ENCODE data around the gene SOS1. TPM values are rescaled to one million over a fixed set of nuclear protein-coding genes. Genes with fewer than 3 reads are reported as not detected.
A peak's percentile ranks its signal among the peaks of the same experiment; 100 is the strongest.

Gene SOS1
- total RNA-seq, 2 donors from 2014 or later = 20.8 to 26.9 TPM

DNA sequence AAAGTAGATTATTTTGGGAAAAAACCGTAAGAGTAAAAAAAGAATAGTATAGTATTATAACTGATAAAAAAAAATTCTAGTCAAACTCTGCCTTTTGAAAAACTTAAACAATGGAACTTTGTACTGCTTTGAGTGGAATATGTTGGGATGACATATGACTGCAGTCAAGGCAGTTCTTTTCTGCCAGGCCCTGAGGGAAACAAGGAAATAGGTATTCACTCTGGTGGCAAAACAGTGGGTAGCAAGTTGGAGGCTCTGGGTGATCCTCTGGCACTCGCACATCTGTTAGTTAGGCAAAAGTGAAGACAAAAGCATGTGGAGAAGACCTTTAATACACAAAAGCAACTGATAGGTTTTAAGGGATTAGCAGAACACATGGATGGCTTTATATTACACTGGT is 129.0 kb downstream of the SOS1 start:
- intact Hi-C loops (cut with DNase I) = no loop called here
- ATAC-seq (no peak), DNase-seq (no peak)

DNA sequence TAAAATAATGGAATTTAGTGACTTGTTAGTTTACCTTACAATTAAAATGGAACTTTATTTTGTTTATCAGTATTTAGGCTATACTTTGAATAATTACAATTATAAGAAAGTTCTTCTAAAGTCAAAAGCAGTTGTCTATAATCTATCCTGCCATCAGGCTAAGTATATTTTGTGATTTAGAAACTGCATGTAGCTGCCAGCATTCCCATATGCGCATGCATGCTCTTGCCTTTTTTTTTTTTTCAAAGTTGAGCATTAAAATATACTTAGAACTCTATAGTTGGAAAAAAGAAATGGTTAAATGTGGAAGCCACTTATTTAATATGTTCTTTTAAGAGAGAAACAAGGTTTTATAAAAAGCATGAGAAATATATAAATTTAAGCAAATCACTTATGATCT is 132.1 kb downstream of the SOS1 start:
- ATAC-seq (no peak), DNase-seq (no peak)
- intact Hi-C loops (cut with DNase I) = no loop called here

DNA sequence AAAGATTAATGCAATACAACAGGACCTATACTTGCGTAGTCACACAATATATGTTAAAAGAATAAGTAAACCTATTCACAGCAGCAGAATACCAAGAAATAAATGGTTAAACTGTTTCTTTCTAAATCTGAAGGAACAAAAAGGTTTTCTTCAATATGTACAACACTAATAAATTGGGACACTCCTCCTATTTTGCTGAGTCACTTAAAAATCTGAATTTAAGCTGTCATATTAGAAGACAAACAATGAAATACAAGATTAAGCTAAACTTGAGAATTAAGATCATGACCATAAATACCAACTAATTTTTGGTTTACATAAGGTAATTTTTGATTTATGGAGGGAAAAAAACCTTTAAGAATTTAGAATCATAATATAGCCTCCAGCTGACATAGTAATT is 138.4 kb downstream of the SOS1 start:
- DNase-seq (no peak), ATAC-seq (no peak)
- intact Hi-C loops (cut with DNase I) = no loop called here

DNA sequence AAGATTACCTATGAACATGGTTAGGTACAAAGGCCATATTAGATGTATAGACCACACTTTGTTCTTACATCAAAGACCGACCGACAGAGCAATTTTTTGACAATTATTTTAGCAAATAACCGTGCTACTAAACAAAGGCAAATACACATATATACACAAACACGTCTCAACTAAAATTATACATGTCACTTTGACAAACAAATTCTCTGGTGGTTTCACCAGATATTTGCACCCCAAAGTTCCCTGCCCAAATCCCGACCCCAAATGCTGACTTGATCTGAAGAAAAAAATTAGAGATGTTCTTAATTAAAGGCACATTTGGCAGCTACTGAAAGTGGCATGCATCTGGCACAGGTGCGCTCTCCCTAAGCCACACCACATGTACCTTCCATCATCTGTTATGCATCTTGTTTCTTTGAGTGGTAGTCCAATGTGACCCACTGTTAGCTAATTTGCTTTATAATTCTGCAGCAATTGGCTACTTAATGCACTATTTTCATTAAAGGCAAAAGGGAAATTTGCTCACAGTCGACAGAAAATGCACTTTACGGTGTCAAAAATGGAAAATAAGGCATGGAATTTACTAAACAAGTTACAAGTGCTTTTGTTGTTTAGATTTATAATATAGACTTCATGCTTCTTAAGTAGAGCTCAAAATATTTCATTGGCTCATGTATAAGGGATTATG is 139.0 kb downstream of the SOS1 start:
- no peak for ATAC-seq
- intact Hi-C loops (cut with DNase I) = no loop called here
- no peak for DNase-seq

DNA sequence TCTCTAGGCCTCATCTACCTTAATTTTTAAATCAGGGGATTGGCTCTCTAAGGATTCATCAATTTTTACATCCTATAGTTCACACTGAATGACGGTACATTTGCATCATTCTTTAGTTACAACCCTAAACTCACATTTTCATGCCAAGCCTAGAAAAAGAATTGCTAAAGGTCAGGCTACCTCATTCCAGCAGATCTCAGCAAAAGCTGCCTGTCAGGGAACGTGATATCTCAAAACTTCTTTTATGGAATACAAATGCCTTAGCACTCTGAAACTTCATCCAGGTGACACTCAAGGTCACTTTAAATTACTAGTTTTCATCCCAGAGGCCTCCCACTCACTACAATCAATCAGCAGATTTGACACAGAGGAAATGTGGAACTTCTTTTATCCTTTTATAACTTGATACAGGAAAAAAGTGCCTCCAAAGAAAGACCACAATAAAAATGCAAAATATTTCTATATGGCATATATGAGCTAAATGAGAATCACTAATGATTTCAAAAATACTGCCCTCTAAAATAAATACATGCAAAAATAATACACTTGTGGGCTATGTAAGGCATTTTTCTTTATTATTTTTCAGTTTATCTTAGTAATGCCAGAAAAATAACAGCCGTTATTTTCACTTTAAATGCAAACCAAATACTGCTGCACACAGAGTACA is 139.7 kb downstream of the SOS1 start:
- DNase-seq = no peak
- no peak for ATAC-seq
- intact Hi-C loops (cut with DNase I) = no loop called here

DNA sequence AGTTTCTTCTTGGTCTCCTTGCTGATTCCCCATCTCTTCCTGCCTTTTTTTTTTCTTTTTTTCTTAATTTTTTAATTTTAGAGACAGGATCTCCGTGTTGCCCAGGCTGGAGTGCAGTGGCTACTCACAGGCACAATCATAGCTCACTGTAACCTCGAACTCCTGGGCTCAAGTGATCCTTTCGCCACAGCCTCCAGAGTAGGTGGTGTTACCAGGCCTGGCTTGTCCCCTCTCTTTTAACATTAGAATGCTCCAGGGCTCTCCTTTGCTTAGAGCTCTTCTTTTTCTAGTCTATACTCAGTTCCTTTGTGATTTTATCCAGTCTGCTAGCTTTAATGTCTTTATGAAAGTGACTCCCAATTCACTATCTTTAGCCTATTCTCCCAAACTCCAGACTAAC is 141.9 kb downstream of the SOS1 start:
- intact Hi-C loops (cut with DNase I) = no loop called here
- no peak for ATAC-seq
- DNase-seq = no peak

DNA sequence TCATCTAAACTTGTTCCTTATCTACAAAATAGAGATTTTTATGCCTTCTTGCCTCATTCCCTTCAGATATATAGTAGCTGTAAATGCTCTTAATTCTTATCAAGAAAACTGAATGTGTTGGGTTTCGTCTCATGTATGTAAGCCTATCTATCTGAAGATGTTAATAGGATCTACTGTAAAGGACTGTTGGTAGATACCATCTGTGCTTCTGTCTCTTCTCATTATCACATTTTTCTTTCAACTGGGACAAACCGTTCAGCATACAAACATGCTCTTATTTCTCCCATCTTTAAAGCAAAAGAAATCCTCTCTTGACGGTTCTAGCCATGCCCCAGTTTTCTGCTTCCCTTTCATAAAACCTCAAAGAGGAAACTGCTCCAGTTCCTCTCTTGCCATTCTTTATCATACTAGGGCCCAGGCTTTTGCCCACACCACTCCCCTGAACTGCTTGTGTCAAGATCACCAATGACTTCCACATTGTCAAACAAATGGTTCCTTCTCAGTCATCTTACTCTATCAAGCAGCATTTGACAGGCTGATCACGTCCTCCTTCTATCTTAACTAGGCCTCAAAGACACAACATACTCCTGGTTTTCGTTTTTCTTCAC is 142.5 kb downstream of the SOS1 start:
- ATAC-seq (no peak), DNase-seq (no peak)
- intact Hi-C loops (cut with DNase I) = no loop called here

DNA sequence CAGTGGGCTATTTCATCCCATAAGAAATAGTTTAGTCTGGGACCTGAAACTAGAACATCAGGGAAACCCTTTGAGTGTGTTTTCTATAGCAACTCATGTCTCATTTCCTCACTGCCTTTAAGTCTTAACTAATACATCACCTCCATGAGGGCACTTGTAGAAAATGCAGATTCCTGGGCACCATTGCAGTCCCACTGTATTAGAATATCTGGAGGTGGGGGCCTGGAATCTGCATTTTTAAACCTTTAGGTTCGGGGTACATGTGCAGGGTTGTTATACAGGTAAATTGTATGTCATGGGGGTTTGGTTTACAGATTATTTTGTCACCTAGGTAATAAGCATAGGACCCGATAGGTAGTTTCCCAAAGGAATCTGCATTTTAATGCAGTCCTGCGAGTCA is 143.8 kb downstream of the SOS1 start:
- DNase-seq = no peak
- intact Hi-C loops (cut with DNase I) = no loop called here
- ATAC-seq = no peak

DNA sequence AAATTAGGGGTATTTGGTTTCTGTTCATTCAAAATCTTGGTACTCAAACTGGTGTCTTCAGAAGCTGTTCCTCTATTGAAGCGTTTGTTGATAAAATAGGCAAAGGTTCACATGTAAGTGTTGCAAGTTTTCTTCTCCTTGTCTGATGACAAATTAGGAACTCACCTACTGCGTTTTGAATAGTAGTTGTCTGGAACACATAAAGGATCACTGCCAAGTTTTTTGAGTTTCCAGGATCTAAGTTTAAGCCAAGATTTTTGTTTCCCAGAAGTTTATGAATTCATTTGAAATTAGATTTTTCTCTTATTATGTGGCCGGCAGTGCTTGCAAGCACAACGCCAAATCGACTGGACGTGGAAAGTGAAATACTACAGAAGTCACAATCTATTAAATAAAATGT is 145.8 kb downstream of the SOS1 start:
- ATAC-seq = no peak
- intact Hi-C loops (cut with DNase I) = no loop called here
- no peak for DNase-seq

DNA sequence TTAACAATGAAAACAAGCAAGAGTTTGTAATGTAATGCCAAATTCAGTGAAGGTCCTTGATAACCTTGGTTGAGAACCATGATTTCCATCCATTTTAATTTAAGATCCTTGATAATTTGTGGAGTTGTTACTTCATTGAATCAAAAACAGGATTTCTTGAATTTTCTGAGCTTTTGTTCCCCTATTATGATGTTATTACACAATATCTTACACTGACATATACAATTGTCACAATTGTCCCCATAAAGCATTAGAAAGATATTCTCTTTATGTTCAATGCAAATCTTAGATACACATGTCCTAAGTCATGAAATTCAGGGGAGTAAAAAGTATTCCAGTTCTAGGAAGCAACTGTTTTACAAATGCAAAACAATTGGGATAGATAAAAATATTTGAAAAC is 147.6 kb downstream of the SOS1 start:
- no peak for ATAC-seq

DNA sequence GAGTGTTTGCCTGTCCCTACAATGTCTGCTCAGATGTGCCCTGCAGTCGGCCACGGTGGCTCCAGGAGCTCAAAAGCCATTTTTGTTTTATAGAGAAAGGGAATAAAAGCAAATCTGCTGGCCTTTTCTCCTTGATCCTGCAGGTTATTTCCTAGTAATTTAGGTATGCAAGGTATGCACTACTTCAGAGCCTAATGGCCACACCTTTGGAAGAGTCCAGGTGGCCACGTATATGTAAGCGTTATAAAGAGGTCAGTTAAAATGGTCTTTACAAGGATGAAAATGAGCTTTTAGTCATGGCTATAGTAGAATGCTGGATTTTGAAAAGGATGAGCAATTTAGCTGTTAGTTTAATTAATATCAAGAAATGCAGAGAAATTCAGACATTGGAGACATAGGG is 149.5 kb downstream of the SOS1 start:
- intact Hi-C loops (cut with DNase I) = no loop called here
- DNase-seq = no peak
- ATAC-seq = no peak

More for the DNA sequence above, 147.6 kb downstream of the SOS1 start:
- intact Hi-C loops (cut with DNase I) = no loop called here
- DNase-seq = no peak

DNA sequence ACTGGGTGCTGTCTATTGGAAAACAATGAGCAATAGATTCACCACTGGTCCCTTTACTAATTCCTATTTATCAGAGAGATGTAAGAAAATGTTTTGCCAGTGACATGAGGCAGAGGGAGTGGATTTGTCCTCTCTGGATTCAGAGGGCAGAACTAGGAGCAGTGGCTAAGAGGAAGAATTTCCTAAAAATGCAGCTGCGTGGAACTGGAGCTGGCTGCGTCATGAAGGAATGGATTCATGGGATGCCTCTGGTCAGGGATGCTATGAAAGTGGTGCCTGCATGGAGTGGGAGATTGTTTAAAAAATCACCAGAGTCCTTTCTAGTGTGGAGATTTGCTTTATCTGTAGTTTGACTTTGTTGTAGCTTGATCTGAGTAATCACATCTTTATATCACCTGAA is 152.8 kb downstream of the SOS1 start:
- DNase-seq = no peak
- intact Hi-C loops (cut with DNase I) = no loop called here
- no peak for ATAC-seq

DNA sequence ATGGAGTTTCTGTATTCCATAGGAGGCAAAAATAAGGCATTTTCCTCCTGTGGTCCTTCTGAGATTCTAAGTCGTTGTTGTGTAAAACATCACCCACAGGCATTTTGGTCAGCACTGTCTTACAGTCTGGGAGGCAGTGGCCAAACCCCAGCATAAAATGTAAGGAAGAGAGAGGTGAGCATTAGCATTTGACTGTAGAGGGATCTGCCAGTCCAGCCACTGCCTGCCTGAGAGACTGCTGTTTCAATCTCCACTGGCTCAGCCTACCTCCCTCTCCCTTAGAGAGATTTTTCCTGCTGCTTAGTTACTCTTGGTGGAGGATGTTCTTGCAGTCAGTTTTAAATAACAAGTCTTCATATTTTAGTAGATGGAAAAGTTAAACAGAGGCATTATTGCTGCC is 154.2 kb downstream of the SOS1 start:
- ATAC-seq = no peak

DNA sequence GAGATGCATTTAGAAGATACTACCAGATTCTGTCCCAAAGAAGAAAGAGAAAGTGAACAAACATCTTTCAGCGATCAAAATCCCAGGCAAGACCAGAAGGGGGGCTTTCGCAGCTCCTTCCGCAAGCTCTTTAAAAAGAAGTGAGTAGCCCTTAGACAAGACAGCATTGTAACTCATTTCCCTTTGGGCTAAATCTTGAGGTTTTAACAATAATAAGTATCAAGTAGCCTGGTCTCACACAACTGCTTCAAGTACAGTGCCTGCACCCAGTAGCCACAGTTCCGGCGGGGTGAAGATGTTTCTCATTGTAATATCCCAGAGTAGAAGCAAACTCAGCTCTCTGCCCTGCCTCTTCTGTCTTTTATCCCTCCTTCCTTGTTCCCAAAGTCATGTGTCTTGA is 154.8 kb downstream of the SOS1 start:
- ATAC-seq (no peak), DNase-seq (no peak)
- intact Hi-C loops (cut with DNase I) = no loop called here

More for the DNA sequence above, 154.2 kb downstream of the SOS1 start:
- no peak for DNase-seq
- intact Hi-C loops (cut with DNase I) = no loop called here

DNA sequence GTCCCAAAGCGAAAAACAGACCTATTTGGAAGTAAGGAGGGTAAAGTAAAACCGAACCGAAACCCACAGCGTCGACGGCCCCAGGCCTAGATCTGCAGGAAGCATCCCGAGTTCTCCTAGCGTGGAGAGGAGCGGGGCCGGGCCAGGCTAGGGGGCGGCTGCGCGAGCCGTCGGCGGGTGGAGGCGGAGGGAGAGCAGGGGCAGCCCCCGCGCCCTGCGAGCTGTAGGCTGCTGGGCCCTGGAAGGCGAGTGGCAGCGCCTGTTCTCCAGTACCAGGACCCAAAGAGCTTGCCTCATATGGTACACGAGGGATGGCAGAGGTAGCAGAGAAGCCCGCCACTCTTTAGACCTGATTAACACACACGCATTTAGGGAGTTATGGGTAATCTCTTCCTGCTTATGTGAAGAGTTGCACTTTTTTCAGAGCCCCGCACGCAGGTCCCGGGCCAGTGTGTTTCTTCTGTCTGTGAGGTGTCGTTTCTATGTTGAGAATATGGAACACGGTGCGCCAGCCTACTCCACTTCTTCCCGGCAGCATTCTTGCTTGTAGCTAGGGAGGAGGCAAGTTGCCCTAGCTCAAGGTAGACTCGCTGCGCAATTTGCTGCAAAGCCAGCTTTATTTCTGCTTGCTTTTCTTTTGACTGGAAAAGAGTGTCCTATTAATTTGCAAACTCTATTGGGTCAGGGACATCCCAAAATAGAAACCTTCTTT is 160.1 kb downstream of the SOS1 start:
- intact Hi-C loops (cut with DNase I) = no loop called here
- ATAC-seq = peak; percentile 13 to 17
- DNase-seq = no peak

DNA sequence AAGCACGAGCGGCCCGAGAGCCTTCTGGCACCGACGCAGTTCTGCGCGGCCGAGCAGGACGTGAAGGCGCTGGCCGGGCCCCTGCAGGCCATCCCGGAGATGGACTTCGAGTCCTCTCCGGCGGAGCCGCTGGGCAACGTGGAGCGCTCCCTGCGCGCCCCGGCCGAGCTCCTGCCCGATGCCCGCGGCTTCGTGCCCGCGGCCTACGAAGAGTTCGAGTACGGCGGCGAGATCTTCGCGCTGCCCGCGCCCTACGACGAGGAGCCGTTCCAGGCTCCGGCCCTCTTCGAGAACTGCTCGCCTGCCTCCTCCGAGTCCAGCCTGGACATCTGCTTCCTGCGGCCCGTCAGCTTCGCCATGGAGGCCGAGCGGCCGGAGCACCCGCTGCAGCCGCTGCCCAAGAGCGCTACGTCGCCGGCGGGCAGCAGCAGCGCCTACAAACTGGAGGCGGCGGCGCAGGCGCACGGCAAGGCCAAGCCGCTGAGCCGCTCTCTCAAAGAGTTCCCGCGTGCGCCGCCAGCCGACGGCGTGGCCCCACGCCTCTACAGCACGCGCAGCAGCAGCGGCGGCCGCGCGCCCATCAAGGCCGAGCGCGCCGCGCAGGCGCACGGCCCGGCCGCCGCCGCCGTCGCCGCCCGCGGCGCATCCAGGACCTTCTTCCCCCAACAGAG is 160.8 kb downstream of the SOS1 start:
- ATAC-seq (peak; percentile 97 to 98), DNase-seq (peak; percentile 85)
- intact Hi-C loops (cut with DNase I) = no loop called here

DNA sequence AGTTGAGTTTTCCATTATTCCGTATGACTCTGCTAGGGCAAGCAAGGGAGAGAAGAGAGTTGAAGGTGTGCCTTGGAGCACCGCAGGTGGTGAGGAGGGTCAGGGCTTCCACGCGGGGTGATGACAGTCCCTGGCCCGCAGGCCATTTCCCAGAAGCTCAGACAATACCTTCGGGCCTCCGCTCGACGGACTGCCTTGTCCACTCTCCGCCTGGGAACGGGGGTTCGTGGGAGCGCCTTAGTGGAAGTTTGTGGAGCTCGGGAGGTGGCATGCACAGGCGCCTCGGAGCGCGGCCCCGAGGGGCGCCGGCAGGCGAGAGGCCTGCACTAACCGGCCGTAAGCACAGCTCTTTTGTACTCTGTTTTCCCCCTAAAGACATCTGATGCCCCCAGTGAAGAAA is 161.4 kb downstream of the SOS1 start:
- no peak for ATAC-seq
- intact Hi-C loops (cut with DNase I) = no loop called here
- DNase-seq = no peak

DNA sequence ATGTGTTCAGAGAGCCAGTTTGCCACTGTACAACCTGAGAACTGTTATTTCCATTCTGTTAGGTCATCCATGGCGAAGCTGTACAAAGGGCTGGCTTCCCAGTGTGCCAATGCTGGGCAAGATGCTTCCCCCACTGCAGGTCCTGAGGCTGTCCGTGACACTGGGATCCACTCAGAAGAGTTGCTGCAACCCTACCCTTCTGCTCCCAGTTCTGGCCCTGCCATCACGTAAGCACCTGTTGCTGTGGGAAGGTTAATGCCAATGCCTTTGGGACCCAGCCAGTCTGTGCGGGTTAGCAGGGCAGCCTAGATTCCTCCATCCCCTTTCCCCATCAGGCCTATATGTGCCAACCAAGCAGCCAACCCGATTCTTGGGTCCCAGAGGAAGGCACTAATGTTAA is 162.9 kb downstream of the SOS1 start:
- ATAC-seq (no peak), DNase-seq (no peak)
- intact Hi-C loops (cut with DNase I) = no loop called here

DNA sequence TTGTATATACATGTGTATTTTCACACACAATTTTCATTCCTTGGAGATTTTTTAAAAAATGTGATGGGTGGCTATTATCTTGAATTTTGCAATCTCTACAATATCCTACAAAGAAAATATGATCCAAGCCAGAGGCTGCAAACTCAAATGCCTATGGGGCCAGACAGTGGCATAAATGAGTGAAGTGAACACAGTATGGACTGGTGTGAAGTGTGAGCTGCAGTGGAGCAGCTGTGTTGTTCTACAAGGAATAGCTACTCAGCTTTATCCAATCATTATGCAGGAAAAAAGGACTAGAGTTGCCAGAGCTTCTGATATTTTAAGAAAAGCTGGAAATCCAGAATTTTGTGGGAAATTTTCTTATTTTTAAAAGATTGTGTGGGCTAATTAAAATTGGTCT is 169.1 kb downstream of the SOS1 start:
- no peak for DNase-seq
- ATAC-seq = no peak
- intact Hi-C loops (cut with DNase I) = no loop called here

DNA sequence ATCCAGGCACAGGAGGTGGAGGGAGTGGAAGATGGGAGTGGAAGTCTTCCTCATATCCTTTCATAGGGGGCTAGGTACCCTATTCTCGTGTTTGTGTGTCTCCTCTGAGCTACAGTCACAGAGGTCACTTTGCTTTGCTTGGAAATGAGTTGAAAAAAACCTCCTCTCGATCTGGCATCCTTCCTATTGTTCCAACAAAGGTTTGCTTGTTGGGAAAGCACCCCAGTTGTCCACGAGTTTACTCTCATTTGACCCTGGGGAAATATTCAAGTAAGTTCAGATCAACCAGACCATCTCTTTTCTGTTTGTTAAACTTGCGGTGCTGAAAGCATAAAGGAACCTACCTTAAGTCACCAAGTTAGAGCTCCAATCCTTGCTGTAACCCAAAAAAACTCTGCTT is 171.9 kb downstream of the SOS1 start:
- no peak for ATAC-seq
- DNase-seq = no peak
- intact Hi-C loops (cut with DNase I) = loop anchor here (5.0 kb wide), 1 partner anchor 278 kb away; no protein-coding TSS in a partner anchor
